Suppressor macrophage (primary cell): ENCODE results near the gene ZMYM4.
"Not testable (repeated sequence)": the region's sequence is repeated elsewhere in the genome, so short reads cannot be mapped to it uniquely, and the experiment has no call there.

Experiments
- DNase-seq, 4 experiments: peaks; one replicate each; pipeline ENCODE4 v3.0.0-alpha.2; 2020 to 2022

ZMYM4 gene

DNA sequence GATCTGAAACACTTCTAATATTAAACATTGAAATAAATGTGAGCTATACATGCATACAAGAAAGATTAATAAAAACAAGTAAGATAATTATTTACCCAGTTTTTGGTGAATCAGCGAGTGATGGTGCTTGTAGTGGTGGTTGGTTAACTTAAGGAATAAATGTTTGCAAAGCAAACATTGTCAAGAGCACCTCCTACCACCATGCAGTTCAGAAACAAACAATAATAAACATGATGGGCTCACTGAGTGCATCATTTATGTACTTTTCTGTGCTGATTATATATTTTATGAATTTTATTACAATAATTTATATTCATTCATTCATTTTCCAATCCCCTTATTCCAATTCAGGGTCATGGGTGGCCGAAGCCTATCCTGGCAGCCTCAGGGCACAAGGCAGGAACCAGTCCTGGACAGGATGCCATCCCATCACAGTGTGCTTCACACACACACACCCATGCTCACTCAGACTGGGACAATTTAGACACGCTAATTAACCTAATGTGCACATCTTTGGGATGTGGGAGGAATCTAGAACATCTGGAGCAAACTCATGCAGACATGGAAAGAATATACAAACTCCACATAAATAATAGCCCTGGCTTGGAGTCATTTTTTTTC lies 57.8 kb downstream of the ZMYM4 start:
- no peak for DNase-seq

GRCh38 chr1:35331618-35332017 lies 63.1 kb downstream of the ZMYM4 start:
- not testable (repeated sequence) for DNase-seq

- DNase-seq: no peak
Observed at GRCh38 chr1:35334485-35334884, 66.0 kb downstream of the ZMYM4 start.

- DNase-seq: no peak
Observed at GRCh38 chr1:35340519-35340918, 72.0 kb downstream of the ZMYM4 start.

DNA sequence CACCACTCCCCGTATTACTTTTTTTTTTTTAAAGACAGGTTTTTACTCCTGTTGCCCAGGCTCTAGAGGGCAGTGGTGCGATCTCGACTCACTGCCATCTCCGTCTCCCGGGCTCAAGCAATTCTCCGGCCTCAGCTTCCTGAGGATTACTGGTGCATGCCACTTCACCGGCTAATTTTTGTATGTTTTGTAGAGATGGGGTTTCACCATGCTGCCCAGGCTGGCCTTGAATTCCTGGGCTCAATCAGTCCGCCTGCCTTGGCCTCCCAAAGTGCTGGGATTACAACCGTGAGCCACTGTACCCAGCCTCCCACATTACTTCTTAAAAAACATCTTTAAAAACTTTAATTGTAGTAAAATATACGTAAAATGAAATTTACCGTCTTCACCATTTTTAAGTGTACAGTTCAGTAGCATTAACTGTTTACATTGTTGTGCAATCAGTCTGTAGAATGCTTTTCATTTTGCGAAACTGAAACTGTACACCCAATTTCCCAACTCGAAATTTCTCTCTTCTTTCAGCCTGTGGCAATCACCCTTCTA lies 77.0 kb downstream of the ZMYM4 start:
- peak; percentile 42 to 74 (median 70) for DNase-seq

DNA sequence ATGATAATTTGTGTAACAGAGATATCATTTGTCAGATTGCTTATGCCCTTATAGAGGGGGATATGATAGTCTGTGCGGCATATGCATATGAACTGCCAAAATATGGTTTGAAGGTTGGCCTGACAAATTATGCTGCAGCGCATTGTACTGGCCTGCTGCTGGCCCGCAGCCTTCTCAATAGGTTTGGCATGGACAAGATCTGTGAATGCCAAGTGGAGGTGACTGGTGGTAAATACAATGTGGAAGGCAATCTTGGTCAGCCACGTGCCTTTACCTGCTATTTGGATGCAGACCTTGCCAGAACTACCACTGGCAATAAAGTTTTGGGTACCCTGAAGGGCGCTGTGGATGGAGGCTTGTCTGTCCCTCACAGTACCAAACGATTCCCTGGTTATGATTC lies 82.4 kb downstream of the ZMYM4 start:
- no peak for DNase-seq

DNA sequence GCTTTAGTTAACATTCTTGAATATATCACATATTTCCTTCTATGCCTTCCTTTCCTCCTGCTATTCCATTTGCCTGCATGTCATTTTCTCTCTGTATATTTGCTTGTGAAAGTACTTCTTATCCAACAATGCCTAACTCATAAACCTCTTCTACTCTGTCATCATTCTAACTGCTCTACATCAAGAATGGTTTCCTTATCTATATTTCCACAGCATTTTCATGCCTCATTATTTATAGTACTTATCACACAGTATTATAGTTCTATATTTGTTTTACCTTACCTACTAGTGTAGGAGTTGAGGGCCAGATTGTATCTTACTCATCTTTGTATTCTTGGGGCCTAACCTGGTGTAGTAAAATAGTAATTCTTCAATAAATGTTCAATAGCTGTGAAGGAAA lies 91.5 kb downstream of the ZMYM4 start:
- DNase-seq: no peak

- DNase-seq: no peak
Observed at GRCh38 chr1:35361638-35362037, 93.1 kb downstream of the ZMYM4 start.

GRCh38 chr1:35364741-35365140 lies 96.2 kb downstream of the ZMYM4 start:
- DNase-seq: peak in 3 of 4 experiments; percentile 6 to 54 (median 51)

- DNase-seq: no peak
Observed at GRCh38 chr1:35367914-35368313, 99.4 kb downstream of the ZMYM4 start.

DNA sequence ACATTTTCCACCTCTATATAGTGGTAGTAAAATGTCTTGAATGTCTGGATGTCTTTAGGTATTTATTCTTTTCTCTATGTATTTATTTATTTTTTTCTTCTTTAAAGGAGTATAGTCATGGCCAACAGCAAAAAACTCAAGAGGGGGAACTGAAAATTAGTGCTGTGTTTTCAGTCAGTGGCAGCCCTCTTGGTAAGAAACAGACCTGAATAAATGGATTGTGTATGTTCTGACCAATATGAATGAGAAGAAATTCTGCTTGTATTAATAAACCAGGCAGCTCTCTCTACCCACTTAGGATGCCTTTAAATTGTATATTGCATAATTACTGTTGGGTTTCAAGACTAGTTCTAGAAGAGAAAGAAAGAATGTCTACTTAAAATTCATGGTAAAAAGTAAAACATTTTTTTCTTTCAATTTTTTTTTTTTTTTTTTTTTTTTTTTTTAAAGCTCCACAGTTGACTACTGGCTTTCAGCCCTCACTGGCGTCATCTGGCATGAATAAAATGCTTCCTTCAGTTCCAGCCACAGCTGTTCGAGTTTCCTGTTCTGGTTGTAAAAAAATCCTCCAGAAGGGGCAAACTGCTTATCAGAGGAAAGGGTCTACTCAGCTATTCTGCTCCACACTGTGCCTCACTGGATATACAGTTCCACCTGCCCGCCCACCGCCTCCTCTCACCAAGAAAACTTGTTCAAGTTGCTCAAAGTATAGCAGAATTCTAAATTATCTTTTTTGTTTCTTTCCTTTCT lies 101.6 kb downstream of the ZMYM4 start:
- peak; percentile 7 to 43 (median 24) for DNase-seq

- DNase-seq: peak in 2 of 4 experiments; percentile 2 to 11
Observed at GRCh38 chr1:35371506-35371905, 103.0 kb downstream of the ZMYM4 start.

- peak; percentile 31 to 64 (median 48) for DNase-seq
Observed at GRCh38 chr1:35377555-35377954, 109.0 kb downstream of the ZMYM4 start.

- no peak for DNase-seq
Observed at GRCh38 chr1:35379317-35380000, 111.0 kb downstream of the ZMYM4 start.

DNA sequence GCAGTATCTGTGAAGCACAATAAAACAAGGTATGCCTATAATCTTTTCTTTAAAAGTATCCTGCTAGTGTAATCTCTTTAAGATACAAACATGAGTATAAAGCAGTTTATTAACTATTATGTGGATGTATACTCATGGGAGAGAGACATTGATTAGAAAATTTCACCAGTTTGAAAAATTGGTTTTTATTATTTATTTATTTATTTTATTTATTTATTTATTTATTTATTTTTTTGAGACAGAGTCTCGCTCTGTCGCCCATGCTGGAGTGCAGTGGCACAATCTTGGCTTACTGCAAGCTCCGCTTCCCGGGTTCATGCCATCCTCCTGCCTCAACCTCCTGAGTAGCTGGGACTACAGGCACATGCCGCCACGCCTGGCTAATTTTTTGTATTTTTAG lies 111.6 kb downstream of the ZMYM4 start:
- DNase-seq: not testable (repeated sequence)

DNA sequence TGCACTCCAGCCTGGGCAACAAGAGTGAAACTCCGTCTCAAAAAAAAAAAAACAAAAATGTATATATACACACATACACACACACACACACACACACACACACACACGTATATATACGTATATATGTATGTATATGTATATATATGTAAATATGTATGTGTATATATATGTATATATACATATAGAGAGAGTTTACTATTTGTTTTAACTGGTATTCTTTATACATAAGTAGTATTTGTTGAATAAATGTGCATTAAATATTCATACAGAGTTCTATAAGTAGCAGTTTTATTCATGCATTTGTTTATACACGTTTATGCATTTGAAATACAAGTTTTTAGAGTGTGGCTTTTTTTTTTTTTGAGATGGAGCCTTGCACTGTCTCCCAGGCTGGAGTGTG lies 113.6 kb downstream of the ZMYM4 start:
- no peak for DNase-seq

DNA sequence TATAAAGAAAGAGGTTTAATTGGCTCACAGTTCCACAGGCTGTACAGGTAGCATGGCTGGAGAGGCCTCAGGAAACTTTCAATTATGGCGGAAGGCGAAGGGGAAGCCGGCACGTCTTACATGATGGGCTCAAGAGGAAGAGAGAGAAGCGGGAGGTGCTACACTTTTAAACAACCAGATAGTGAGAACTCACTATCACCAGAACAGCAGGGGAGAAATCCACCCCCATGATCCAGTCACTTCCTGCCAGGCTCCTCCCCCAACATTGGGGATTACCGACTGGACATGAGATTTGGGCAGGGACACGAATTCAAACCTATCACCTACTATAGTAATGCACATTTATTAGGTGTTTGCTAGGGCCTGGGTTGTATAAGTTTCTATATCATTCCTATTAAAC lies 117.8 kb downstream of the ZMYM4 start:
- no peak for DNase-seq

GRCh38 chr1:35386959-35387358 lies 118.5 kb downstream of the ZMYM4 start:
- no peak for DNase-seq

- no peak for DNase-seq
Observed at GRCh38 chr1:35390600-35391494, 122.3 kb downstream of the ZMYM4 start.

- DNase-seq: no peak
Observed at GRCh38 chr1:35394386-35394785, 125.9 kb downstream of the ZMYM4 start.

DNA sequence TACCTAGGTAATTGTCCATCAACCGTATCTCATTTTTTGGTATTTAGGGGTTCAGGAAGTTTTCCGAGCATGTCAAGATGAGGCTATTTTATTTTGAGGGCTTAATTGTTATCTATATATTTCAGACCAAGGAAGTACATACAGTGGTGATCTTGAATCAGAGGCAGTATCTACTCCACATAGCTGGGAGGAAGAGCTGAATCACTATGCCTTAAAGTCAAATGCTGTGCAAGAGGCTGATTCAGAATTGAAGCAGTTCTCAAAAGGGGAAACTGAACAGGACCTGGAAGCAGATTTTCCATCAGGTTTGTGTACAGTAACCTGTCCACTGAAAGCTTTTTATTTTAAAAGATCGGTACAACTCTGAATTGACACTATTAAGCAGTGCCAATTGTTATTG lies 130.2 kb downstream of the ZMYM4 start:
- peak in 2 of 4 experiments; percentile 4 to 7 for DNase-seq

- no peak for DNase-seq
Observed at GRCh38 chr1:35401049-35401448, 132.5 kb downstream of the ZMYM4 start.
